HCT116 (cell line): ENCODE results near the gene ARFGEF3. TPM values are rescaled to one million over a fixed set of nuclear protein-coding genes. Genes with fewer than 3 reads are reported as not detected.

Source experiments
- ATAC-seq: fragments of 200-7000 bp; cut with Tn5 transposase; 2 replicates; pipeline ENCODE4 v1.9.1; 2020; ENCODE audit warnings: mild to moderate bottlenecking, moderate library complexity
- BruUV-seq: library from RNA; stranded (reverse); fragments of 400-500 nt; replicated peaks from 2 replicates; lab custom pipeline; 2021; lab: Mats Ljungman, UMichigan
- CTCF ChIA-PET: fragments of 300-600 bp; sonication (Branson Sonifier 250); formaldehyde crosslinking; loops from one replicate; lab custom pipeline; 2021; ENCODE audit warnings: antibody characterized with exemption; lab: Charles Lee
- POLR2A ChIA-PET: fragments of 300-600, 350-600 bp; sonication (Branson Sonifier 250); formaldehyde crosslinking; loops from one replicate; lab custom pipeline; 2021; ENCODE audit warnings: antibody characterized with exemption; lab: Charles Lee
- RAD21 ChIA-PET, 2 experiments: fragments of 300-600 bp; sonication (Branson Sonifier 250); formaldehyde crosslinking; loops; one replicate each; lab custom pipeline; 2023; ENCODE audit warnings: low total read pairs in 2 of 2; ENCODE audit not compliant: uncharacterized antibody in 2 of 2, unreplicated experiment in 2 of 2, low non-redundant PET in 1 of 2; lab: Charles Lee
- DNase-seq: peaks from one replicate; pipeline ENCODE4 v3.0.0-alpha.2; 2010; ENCODE audit warnings: low read depth, low spot score
- H2AFZ ChIP-seq: fragments of 200-600 bp; shearing (Covaris generic), sonication (generic); 2 replicates; pipeline ENCODE4 v1.6.1; 2017; ENCODE audit warnings: low read depth, mixed run types, mixed read lengths, antibody characterized with exemption, low read length; ENCODE audit not compliant: poor library complexity, severe bottlenecking
- H3K27ac ChIP-seq: 2 replicates; pipeline ENCODE4 v1.5.1; 2012; ENCODE audit warnings: low read depth, low read length
- H3K27me3 ChIP-seq: fragments of 200-600 bp; sonication (generic); 2 replicates; pipeline ENCODE4 v1.6.1; 2016; ENCODE audit warnings: mixed run types, low read length, mixed read lengths; ENCODE audit not compliant: insufficient read depth
- H3K36me3 ChIP-seq, 2 experiments: fragments of 200-500 bp in 1 of 2; fragments of 200-600 bp in 1 of 2; sonication (Bioruptor generic) in 1 of 2; sonication (generic) in 1 of 2; 2 replicates each; pipeline versions ENCODE4 v1.5.1 to v1.6.1; 2014 to 2016; ENCODE audit warnings: low read length in 2 of 2, inconsistent platforms in 1 of 2, mixed read lengths in 1 of 2, mixed run types in 1 of 2; ENCODE audit not compliant: insufficient read depth in 2 of 2, control insufficient read depth in 1 of 2
- H3K4me1 ChIP-seq, 2 experiments: fragments of 200-600 bp in 1 of 2; sonication (generic) in 1 of 2; 2 replicates each; pipeline versions ENCODE4 v1.5.1 to v1.6.1; 2012 to 2017; ENCODE audit warnings: low read length in 2 of 2, inconsistent platforms in 1 of 2, mild to moderate bottlenecking in 1 of 2, mixed read lengths in 1 of 2, mixed run types in 1 of 2, moderate library complexity in 1 of 2; ENCODE audit not compliant: insufficient read depth in 2 of 2, control insufficient read depth in 1 of 2
- H3K4me2 ChIP-seq: fragments of 200-600 bp; sonication (generic); 2 replicates; pipeline ENCODE4 v1.6.1; 2017; ENCODE audit warnings: mixed run types, low read length, mixed read lengths
- H3K4me3 ChIP-seq, 2 experiments: fragments of 200-600 bp in 1 of 2; sonication (generic) in 1 of 2; replicated peaks in 1 of 2; 2 replicates each; pipeline ENCODE4 v1.5.1; 2011 to 2016; ENCODE audit warnings: low read length in 2 of 2, control low read depth in 1 of 2, low read depth in 1 of 2, mild to moderate bottlenecking in 1 of 2, mixed read lengths in 1 of 2, mixed run types in 1 of 2
- H3K79me2 ChIP-seq: fragments of 200-600 bp; sonication (generic); 2 replicates; pipeline ENCODE4 v1.6.1; 2017; ENCODE audit warnings: mild to moderate bottlenecking, mixed run types, low read length, moderate library complexity, mixed read lengths; ENCODE audit not compliant: insufficient read depth
- H3K9ac ChIP-seq: fragments of 200-600 bp; sonication (generic); 2 replicates; pipeline ENCODE4 v1.6.1; 2016; ENCODE audit warnings: low read length, mixed read lengths
- H3K9me2 ChIP-seq: fragments of 200-600 bp; sonication (generic), shearing (Covaris generic); 2 replicates; pipeline ENCODE4 v1.6.1; 2017; ENCODE audit warnings: mixed run types, mild to moderate bottlenecking, moderate library complexity; ENCODE audit not compliant: insufficient read depth
- H3K9me3 ChIP-seq, 2 experiments: fragments of 200-500 bp in 1 of 2; fragments of 200-600 bp in 1 of 2; sonication (Bioruptor generic) in 1 of 2; sonication (generic) in 1 of 2; 2 replicates each; pipeline ENCODE4 v1.6.1; 2014 to 2017; ENCODE audit warnings: low read length in 2 of 2, mixed read lengths in 2 of 2, inconsistent platforms in 1 of 2, low read depth in 1 of 2, mild to moderate bottlenecking in 1 of 2, mixed run types in 1 of 2, moderate library complexity in 1 of 2; ENCODE audit not compliant: control insufficient read depth in 1 of 2, insufficient read depth in 1 of 2
- H4K20me1 ChIP-seq: fragments of 200-600 bp; sonication (generic), shearing (Covaris generic); 2 replicates; pipeline ENCODE4 v1.6.1; 2017; ENCODE audit warnings: mixed run types, mild to moderate bottlenecking, moderate library complexity; ENCODE audit not compliant: insufficient read depth
- CBX3 ChIP-seq: IDR thresholded peaks from 2 replicates; pipeline ENCODE4 v1.6.1; 2012; ENCODE audit warnings: low read depth
- EZH2 ChIP-seq: fragments of 200-600 bp; sonication (generic); IDR thresholded peaks from 2 replicates; pipeline ENCODE4 v1.6.1; 2017; ENCODE audit warnings: antibody characterized with exemption, mixed run types
- EZH2phosphoT487 ChIP-seq: fragments of 200-600 bp; IDR thresholded peaks from 2 replicates; pipeline ENCODE4 v1.6.1; 2018; ENCODE audit warnings: antibody characterized with exemption, borderline replicate concordance
- FOSL1 ChIP-seq: IDR thresholded peaks from 2 replicates; pipeline ENCODE4 v1.6.1; 2012; ENCODE audit warnings: low read depth
- JUND ChIP-seq: IDR thresholded peaks from 2 replicates; pipeline ENCODE4 v1.6.1; 2012
- POLR2A ChIP-seq: IDR thresholded peaks from 2 replicates; pipeline ENCODE4 v1.7.0; 2011; ENCODE audit warnings: borderline replicate concordance; ENCODE audit not compliant: insufficient read depth, insufficient read length; ENCODE audit errors: extremely low read depth
- POLR2AphosphoS5 ChIP-seq: IDR thresholded peaks from 2 replicates; pipeline ENCODE4 v1.6.1; 2011; ENCODE audit warnings: mild to moderate bottlenecking, low read depth, low read length, moderate library complexity
- RAD21 ChIP-seq: IDR thresholded peaks from 2 replicates; pipeline ENCODE4 v1.6.1; 2012; ENCODE audit warnings: low read depth, mild to moderate bottlenecking
- SIN3A ChIP-seq: IDR thresholded peaks from 2 replicates; pipeline ENCODE4 v1.6.1; 2012; ENCODE audit warnings: low read depth
- SP1 ChIP-seq: IDR thresholded peaks from 2 replicates; pipeline ENCODE4 v1.6.1; 2012; ENCODE audit warnings: low read depth
- SRF ChIP-seq: IDR thresholded peaks from 2 replicates; pipeline ENCODE4 v1.6.1; 2012; ENCODE audit warnings: low read depth
- TCF7L2 ChIP-seq: IDR thresholded peaks from 2 replicates; pipeline ENCODE4 v1.7.0; 2011; ENCODE audit warnings: borderline replicate concordance, inconsistent platforms; ENCODE audit not compliant: insufficient read depth, insufficient read length; ENCODE audit errors: extremely low read depth
- YY1 ChIP-seq: IDR thresholded peaks from 2 replicates; pipeline ENCODE4 v1.6.1; 2011; ENCODE audit warnings: low read length, low read depth, moderate library complexity, mild to moderate bottlenecking; ENCODE audit not compliant: insufficient replicate concordance; ENCODE audit errors: extremely low read depth
- ZNF274 ChIP-seq: fragments of 200-500 bp; sonication (Bioruptor generic); IDR thresholded peaks from 2 replicates; pipeline ENCODE4 v1.6.1; 2014; ENCODE audit warnings: mild to moderate bottlenecking, low read depth, low read length, inconsistent platforms
- intact Hi-C: fragments of 100-400 bp; cut with micrococcal nuclease; formaldehyde crosslinking; loops from 2 replicates; pipeline ENCODE4 v1.10.0; 2022
- total RNA-seq: library from RNA; stranded (reverse); gene quantifications from one replicate; pipeline ENCODE4 v1.2.1, GENCODE V29; 2021; ENCODE audit not compliant: unreplicated experiment
- TF ChIP-seq, protein P1 (sequence below): IDR thresholded peaks from 2 replicates; pipeline ENCODE4 v1.6.1; 2012; ENCODE audit warnings: low read depth
- TF ChIP-seq, protein P2 (sequence below): IDR thresholded peaks from 2 replicates; pipeline ENCODE4 v1.6.1; 2012

Gene ARFGEF3
- total RNA-seq, 1 experiment from 2014 or later = 3.8 TPM

DNA sequence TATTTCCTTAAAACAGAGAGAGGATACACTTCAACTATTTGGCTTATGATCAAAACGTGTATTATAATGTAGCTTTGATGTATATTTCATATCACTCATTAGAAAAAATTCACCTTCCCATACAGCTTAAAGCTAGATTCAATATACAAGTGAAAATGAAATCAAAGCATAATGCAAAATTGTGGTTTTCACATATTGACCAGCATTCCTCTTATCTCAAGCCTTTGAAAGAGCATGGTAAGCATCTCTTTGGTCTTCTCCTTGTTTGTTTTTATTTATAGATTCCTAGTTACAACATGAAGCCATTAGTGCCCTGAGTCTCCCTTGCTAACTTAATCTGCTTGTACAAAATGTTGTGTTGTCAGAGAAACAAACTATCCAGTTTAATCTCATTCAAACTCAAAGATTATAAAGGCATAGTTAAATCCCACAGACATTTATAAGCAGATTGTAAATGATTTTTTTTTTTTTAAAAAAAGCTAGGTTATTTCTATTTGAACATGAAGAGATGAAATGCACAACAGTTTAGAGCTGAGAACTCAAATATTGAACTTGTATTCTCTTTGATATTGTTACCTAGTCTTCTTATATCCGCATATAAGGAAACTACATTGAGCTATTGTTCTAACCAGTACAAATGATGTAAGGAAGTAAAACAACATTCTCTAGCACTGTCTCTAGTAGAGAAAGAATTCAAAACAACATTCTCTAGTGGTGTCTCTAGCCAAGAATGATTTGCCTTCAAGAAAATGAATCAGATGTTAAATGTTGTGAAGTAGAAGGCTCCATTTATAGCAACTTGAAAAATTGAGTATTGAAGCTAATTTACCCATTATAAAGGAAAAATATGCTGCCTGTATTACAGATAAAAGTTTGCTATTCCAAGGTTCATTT is 184.8 kb downstream of the ARFGEF3 start:
- Histone ChIP-seq H2AFZ (no peak overlapping the region), H4K20me1 (no peaks in the 10 kb centered on the region), H3K9me3 (no peaks in the 10 kb centered on the region), H3K9me2 (no peaks in the 10 kb centered on the region), H3K4me1 (no peaks in the 10 kb centered on the region), H3K4me3 (no peak overlapping the region), H3K27me3 (no peaks in the 10 kb centered on the region), H3K27ac (no peak overlapping the region), H3K9ac (no peak overlapping the region), H3K4me2 (no peak overlapping the region), H3K79me2 (no peaks in the 10 kb centered on the region), H3K36me3 (no peaks in the 10 kb centered on the region)
- ChIA-PET POLR2A (no interaction called here), CTCF (no interaction called here), RAD21 (no interaction called here)
- no peak for TF ChIP-seq ZNF274
- TF ChIP-seq, protein P1, sequence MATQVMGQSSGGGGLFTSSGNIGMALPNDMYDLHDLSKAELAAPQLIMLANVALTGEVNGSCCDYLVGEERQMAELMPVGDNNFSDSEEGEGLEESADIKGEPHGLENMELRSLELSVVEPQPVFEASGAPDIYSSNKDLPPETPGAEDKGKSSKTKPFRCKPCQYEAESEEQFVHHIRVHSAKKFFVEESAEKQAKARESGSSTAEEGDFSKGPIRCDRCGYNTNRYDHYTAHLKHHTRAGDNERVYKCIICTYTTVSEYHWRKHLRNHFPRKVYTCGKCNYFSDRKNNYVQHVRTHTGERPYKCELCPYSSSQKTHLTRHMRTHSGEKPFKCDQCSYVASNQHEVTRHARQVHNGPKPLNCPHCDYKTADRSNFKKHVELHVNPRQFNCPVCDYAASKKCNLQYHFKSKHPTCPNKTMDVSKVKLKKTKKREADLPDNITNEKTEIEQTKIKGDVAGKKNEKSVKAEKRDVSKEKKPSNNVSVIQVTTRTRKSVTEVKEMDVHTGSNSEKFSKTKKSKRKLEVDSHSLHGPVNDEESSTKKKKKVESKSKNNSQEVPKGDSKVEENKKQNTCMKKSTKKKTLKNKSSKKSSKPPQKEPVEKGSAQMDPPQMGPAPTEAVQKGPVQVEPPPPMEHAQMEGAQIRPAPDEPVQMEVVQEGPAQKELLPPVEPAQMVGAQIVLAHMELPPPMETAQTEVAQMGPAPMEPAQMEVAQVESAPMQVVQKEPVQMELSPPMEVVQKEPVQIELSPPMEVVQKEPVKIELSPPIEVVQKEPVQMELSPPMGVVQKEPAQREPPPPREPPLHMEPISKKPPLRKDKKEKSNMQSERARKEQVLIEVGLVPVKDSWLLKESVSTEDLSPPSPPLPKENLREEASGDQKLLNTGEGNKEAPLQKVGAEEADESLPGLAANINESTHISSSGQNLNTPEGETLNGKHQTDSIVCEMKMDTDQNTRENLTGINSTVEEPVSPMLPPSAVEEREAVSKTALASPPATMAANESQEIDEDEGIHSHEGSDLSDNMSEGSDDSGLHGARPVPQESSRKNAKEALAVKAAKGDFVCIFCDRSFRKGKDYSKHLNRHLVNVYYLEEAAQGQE = no peak
- TF ChIP-seq SRF = no peak
- TF ChIP-seq SIN3A = no peak
- intact Hi-C loops = no loop called here
- DNase-seq = no peak
- no TSS peak for BruUV-seq
- no peak for ATAC-seq

DNA sequence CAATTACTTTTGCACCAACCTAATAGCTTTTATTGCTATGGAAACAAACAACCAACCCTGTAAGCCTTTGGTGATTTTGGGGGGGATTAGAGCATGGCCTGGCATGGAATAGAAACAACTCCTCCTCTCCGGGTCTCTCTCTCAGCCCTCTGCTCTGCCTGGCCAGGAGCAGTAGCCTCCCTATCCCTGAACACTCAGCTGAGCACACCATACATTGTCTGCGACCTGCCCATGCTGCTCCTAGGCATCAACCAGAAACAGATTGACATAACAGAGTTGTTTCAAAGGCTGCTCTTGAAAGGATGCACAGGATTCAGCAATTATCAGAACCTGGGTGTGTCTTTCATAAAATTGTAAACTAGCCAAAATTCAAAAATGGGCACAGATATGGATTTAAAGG is 186.1 kb downstream of the ARFGEF3 start:
- no peak for TF ChIP-seq CBX3
- no peak for TF ChIP-seq SRF
- no peak for TF ChIP-seq POLR2A
- TF ChIP-seq EZH2 = no peak
- no peak for TF ChIP-seq YY1
- TF ChIP-seq, protein P2, sequence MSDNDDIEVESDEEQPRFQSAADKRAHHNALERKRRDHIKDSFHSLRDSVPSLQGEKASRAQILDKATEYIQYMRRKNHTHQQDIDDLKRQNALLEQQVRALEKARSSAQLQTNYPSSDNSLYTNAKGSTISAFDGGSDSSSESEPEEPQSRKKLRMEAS = no peak
- no peak for TF ChIP-seq POLR2AphosphoS5
- TF ChIP-seq ZNF274 = no peak
- TF ChIP-seq EZH2phosphoT487 = no peak
- no peak for TF ChIP-seq RAD21
- TF ChIP-seq SIN3A = no peak
- TF ChIP-seq TCF7L2 = no peak
- no peak for TF ChIP-seq JUND
- TF ChIP-seq SP1 = no peak
- TF ChIP-seq FOSL1 = no peak
- Histone ChIP-seq H3K9ac (no peak overlapping the region), H3K36me3 (no peaks in the 10 kb centered on the region), H3K4me2 (no peak overlapping the region), H3K27ac (no peak overlapping the region), H3K79me2 (no peaks in the 10 kb centered on the region), H3K4me3 (no peak overlapping the region), H3K9me2 (no peaks in the 10 kb centered on the region), H3K4me1 (no peaks in the 10 kb centered on the region), H3K9me3 (no peaks in the 10 kb centered on the region), H4K20me1 (no peaks in the 10 kb centered on the region), H3K27me3 (no peaks in the 10 kb centered on the region), H2AFZ (no peak overlapping the region)
- CTCF ChIA-PET = no interaction called here
- DNase-seq (no peak), ATAC-seq (no peak)
- intact Hi-C loops = no loop called here
- POLR2A ChIA-PET = no interaction called here
- no TSS peak for BruUV-seq
- RAD21 ChIA-PET = no interaction called here
